ENCODE data around the gene CDH18. TPM values are rescaled to one million over a fixed set of nuclear protein-coding genes. Genes with fewer than 3 reads are reported as not detected.

The CDH18 gene
- total RNA-seq, 1 experiment from 2014 or later = not detected

- TF ChIP-seq ELF1 (IDR thresholded peaks at IDR 0.05; ENCODE audit: borderline replicate concordance, low read depth) (no peak), EZH2phosphoT487 (IDR thresholded peaks at IDR 0.05; ENCODE audit: borderline replicate concordance) (no peak), POLR2A (IDR thresholded peaks at IDR 0.05; ENCODE audit: borderline replicate concordance, extremely low read depth, insufficient read depth, insufficient read length) (no peak), YY1 (IDR thresholded peaks at IDR 0.05; ENCODE audit: extremely low read depth, insufficient replicate concordance, low read depth, low read length) (no peak), ZNF274 (IDR thresholded peaks at IDR 0.05; ENCODE audit: low read depth, low read length) (no peak), ZFX (IDR thresholded peaks at IDR 0.05) (no peak), RAD21 (IDR thresholded peaks at IDR 0.05; ENCODE audit: low read depth) (no peak), SRF (IDR thresholded peaks at IDR 0.05; ENCODE audit: low read depth) (no peak), CEBPB (IDR thresholded peaks at IDR 0.05; ENCODE audit: low read depth) (no peak), TCF7L2 (IDR thresholded peaks at IDR 0.05; ENCODE audit: borderline replicate concordance, extremely low read depth, insufficient read depth, insufficient read length) (no peak), SP1 (IDR thresholded peaks at IDR 0.05; ENCODE audit: low read depth) (no peak), EGR1 (IDR thresholded peaks at IDR 0.05; ENCODE audit: low read depth) (no peak), POLR2AphosphoS5 (IDR thresholded peaks at IDR 0.05; ENCODE audit: low read depth, low read length) (no peak), FOSL1 (IDR thresholded peaks at IDR 0.05; ENCODE audit: low read depth) (no peak), CTCF (IDR thresholded peaks at IDR 0.05 in 2 of 3, conservative IDR thresholded peaks at IDR 0.05 in 1 of 3; ENCODE audit: borderline replicate concordance in 1 of 3, insufficient read depth in 1 of 3, low read depth in 2 of 3, low read length in 2 of 3) (no peak), SIN3A (IDR thresholded peaks at IDR 0.05; ENCODE audit: low read depth) (no peak)
- TF ChIP-seq, protein P1, sequence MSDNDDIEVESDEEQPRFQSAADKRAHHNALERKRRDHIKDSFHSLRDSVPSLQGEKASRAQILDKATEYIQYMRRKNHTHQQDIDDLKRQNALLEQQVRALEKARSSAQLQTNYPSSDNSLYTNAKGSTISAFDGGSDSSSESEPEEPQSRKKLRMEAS (IDR thresholded peaks at IDR 0.05) = no peak
- TF ChIP-seq, protein P2, sequence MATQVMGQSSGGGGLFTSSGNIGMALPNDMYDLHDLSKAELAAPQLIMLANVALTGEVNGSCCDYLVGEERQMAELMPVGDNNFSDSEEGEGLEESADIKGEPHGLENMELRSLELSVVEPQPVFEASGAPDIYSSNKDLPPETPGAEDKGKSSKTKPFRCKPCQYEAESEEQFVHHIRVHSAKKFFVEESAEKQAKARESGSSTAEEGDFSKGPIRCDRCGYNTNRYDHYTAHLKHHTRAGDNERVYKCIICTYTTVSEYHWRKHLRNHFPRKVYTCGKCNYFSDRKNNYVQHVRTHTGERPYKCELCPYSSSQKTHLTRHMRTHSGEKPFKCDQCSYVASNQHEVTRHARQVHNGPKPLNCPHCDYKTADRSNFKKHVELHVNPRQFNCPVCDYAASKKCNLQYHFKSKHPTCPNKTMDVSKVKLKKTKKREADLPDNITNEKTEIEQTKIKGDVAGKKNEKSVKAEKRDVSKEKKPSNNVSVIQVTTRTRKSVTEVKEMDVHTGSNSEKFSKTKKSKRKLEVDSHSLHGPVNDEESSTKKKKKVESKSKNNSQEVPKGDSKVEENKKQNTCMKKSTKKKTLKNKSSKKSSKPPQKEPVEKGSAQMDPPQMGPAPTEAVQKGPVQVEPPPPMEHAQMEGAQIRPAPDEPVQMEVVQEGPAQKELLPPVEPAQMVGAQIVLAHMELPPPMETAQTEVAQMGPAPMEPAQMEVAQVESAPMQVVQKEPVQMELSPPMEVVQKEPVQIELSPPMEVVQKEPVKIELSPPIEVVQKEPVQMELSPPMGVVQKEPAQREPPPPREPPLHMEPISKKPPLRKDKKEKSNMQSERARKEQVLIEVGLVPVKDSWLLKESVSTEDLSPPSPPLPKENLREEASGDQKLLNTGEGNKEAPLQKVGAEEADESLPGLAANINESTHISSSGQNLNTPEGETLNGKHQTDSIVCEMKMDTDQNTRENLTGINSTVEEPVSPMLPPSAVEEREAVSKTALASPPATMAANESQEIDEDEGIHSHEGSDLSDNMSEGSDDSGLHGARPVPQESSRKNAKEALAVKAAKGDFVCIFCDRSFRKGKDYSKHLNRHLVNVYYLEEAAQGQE (IDR thresholded peaks at IDR 0.05; ENCODE audit: low read depth) = no peak
- TF ChIP-seq, protein P3, sequence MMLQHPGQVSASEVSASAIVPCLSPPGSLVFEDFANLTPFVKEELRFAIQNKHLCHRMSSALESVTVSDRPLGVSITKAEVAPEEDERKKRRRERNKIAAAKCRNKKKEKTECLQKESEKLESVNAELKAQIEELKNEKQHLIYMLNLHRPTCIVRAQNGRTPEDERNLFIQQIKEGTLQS (IDR thresholded peaks at IDR 0.05) = no peak
- Histone ChIP-seq H3K4me3 (replicated peaks in 1 of 2; ENCODE audit: low read depth in 1 of 2, low read length in 2 of 2) (no peak overlapping the region), H3K79me2 (ENCODE audit: insufficient read depth, low read length) (no peaks in the 10 kb centered on the region), H3K9me2 (ENCODE audit: insufficient read depth) (no peaks in the 10 kb centered on the region), H3K4me2 (ENCODE audit: low read length) (no peak overlapping the region), H3K27ac (ENCODE audit: low read depth, low read length) (no peak overlapping the region), H3K9ac (ENCODE audit: low read length) (no peak overlapping the region), H4K20me1 (ENCODE audit: insufficient read depth) (no peaks in the 10 kb centered on the region), H2AFZ (ENCODE audit: low read depth, low read length, poor library complexity, severe bottlenecking) (no peak overlapping the region), H3K9me3 (ENCODE audit: control insufficient read depth in 1 of 2, insufficient read depth in 1 of 2, low read depth in 1 of 2, low read length in 2 of 2) (peaks cover 7 to 8% of the 10 kb centered on the region in 2 experiments; a peak in 2 of 4 replicates), H3K36me3 (ENCODE audit: control insufficient read depth in 1 of 2, insufficient read depth in 2 of 2, low read length in 2 of 2) (no peaks in the 10 kb centered on the region), H3K27me3 (ENCODE audit: insufficient read depth, low read length) (no peaks in the 10 kb centered on the region), H3K4me1 (ENCODE audit: control insufficient read depth in 1 of 2, insufficient read depth in 2 of 2, low read length in 2 of 2) (no peaks in the 10 kb centered on the region)
- POLR2A ChIA-PET = no interaction called here
- DNase-seq (ENCODE audit: low read depth, low spot score) (no peak), ATAC-seq (no peak)
- CTCF ChIA-PET = no interaction called here
- BruUV-seq (replicated peaks) = no TSS peak
- intact Hi-C loops (cut with micrococcal nuclease) = no loop called here
- RAD21 ChIA-PET (ENCODE audit: low non-redundant PET in 1 of 2, low total read pairs in 2 of 2, uncharacterized antibody in 2 of 2, unreplicated experiment in 2 of 2) = no interaction called here
These were observed 424.0 kb downstream of the CDH18 start for GRCh38 chr5:19564036-19564435.
